AG04450 (cell line): ENCODE measurements around the gene ASB13. TPM values are rescaled to one million over a fixed set of nuclear protein-coding genes. Genes with fewer than 3 reads are reported as not detected.
A peak's percentile ranks its signal among the peaks of the same experiment; 100 is the strongest.

Experiments used
- CTCF ChIA-PET: fragments of 300-600, 350-600 bp; formaldehyde crosslinking; extraction: SDS; loops from one replicate; lab custom pipeline; 2022; ENCODE audit warnings: antibody characterized with exemption, inconsistent platforms; lab: Charles Lee
- POLR2A ChIA-PET: fragments of 350-600 bp; formaldehyde crosslinking; extraction: SDS; loops from one replicate; lab custom pipeline; 2021; ENCODE audit warnings: antibody characterized with exemption, inconsistent platforms; lab: Yijun Ruan, JAX
- DNase-seq: peaks from one replicate; pipeline ENCODE4 v3.0.0-alpha.2; 2011; ENCODE audit warnings: low read depth, low spot score
- H3K27ac ChIP-seq: one replicate; pipeline ENCODE4 v1.5.1; 2012; ENCODE audit warnings: low read depth, low read length, control low read depth
- H3K27me3 ChIP-seq: one replicate; pipeline ENCODE4 v1.6.0; 2012; ENCODE audit warnings: low read length; ENCODE audit not compliant: control insufficient read depth, insufficient read depth
- H3K4me3 ChIP-seq: 2 replicates; pipeline ENCODE4 v1.5.1; 2011; ENCODE audit warnings: mild to moderate bottlenecking, low read depth, low read length, control low read depth
- H3K9me3 ChIP-seq: 2 replicates; pipeline ENCODE4 v1.5.1; 2012; ENCODE audit warnings: low read length; ENCODE audit not compliant: control insufficient read depth, insufficient read depth
- polyA plus RNA-seq: library from polyadenylated mRNA; depleted of rRNA; stranded (reverse); fragments of >200 nt; gene quantifications from 2 replicates; pipeline ENCODE4 v1.2.3, GENCODE V29; 2011
- TF ChIP-seq, protein P1 (sequence below): IDR thresholded peaks from 2 replicates; pipeline ENCODE4 v1.5.1; 2011; ENCODE audit warnings: low read depth, low read length, control low read depth, inconsistent platforms

The ASB13 gene
- polyA plus RNA-seq, 1 experiment, result 4.0 TPM

DNA sequence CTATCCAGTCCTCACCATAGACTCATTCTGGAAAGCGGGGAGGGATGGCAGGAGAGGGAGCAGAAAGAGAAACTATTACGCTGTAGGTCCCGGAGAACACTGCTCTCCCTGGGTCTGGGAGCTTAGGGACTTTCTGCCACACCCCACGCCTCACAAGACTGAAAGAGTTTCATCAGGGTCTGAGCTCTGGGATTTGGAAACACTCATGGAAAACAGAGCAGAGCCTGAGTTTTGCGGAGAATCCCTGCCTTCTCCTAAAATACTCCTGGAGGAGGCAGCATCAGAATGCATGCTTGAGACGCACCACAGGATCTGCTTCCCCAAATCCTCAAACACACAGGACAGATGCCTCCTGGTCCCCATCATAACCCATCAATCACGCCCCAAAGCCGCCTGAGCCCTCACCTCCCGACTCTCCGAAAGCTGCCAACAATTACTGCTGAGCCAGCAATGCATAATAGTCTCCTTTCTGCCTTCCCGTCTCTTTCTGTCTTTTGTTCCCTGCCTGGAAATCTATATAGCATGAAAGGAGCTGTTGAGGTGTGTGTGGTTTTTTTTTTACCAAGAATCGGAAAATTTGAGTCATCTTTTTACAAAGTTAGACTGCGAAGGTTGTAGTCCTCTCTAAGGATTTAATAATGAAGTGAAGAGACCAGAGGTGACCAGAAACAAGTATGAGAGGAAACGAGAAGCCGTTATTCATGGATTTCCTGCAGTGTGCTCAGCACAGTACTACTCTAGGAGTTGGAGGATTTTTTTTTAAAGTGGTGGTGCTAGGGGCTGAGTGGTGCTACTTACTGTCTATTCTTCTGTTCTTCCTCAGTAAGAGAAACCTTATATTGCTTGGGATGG lies 37.7 kb downstream of the ASB13 start:
- Histone ChIP-seq H3K27me3 (no peaks in the 10 kb centered on the region), H3K9me3 (no peaks in the 10 kb centered on the region), H3K4me3 (peak overlapping the region; percentile 13), H3K27ac (peak overlapping the region; percentile 52)
- TF ChIP-seq, protein P1, sequence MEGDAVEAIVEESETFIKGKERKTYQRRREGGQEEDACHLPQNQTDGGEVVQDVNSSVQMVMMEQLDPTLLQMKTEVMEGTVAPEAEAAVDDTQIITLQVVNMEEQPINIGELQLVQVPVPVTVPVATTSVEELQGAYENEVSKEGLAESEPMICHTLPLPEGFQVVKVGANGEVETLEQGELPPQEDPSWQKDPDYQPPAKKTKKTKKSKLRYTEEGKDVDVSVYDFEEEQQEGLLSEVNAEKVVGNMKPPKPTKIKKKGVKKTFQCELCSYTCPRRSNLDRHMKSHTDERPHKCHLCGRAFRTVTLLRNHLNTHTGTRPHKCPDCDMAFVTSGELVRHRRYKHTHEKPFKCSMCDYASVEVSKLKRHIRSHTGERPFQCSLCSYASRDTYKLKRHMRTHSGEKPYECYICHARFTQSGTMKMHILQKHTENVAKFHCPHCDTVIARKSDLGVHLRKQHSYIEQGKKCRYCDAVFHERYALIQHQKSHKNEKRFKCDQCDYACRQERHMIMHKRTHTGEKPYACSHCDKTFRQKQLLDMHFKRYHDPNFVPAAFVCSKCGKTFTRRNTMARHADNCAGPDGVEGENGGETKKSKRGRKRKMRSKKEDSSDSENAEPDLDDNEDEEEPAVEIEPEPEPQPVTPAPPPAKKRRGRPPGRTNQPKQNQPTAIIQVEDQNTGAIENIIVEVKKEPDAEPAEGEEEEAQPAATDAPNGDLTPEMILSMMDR, result no peak
- CTCF ChIA-PET, result interaction anchor here (0.6 to 2.9 kb wide), 17 partner anchors 12 to 260 kb away, joined by 3 to 11 read pairs (median 5); no protein-coding TSS in a partner anchor
- POLR2A ChIA-PET, result interaction anchor here (0.6 to 1.5 kb wide), 5 partner anchors 82 to 184 kb away, joined by 3 to 6 read pairs (median 4); no protein-coding TSS in a partner anchor
- DNase-seq, result no peak

DNA sequence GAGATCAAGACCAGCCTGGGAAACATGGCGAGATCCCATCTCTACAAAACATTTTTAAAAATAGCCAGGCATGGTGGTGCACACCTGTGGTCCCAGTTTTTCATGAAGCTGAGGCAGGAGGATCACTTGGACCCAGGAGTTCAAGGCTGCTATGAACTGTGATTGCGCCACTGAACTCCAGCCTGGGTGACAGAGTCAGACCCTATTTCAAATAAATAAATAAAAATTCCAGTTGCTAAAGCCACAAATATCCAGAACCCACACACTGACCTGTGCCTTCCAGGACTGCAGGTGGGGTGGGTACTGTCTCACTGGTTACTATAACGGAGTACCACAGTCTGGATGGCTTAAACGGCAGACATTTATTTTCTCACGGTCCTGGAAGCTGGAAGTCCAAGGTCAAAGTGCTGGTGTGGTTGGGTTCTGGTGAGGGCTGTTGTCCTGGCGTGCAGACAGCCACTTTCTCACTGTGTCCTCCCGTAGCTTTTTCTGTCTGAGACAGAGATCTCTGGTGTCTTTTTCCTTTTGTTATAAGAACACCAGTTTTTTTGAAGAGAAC lies 38.8 kb downstream of the ASB13 start:
- DNase-seq, result no peak
- POLR2A ChIA-PET, result interaction anchor here (1.5 kb wide), 1 partner anchor 181 kb away, joined by 6 read pairs; no protein-coding TSS in a partner anchor
- Histone ChIP-seq H3K27me3 (no peaks in the 10 kb centered on the region), H3K27ac (no peak overlapping the region), H3K4me3 (no peak overlapping the region), H3K9me3 (no peaks in the 10 kb centered on the region)
- TF ChIP-seq, protein P1, result no peak
- CTCF ChIA-PET, result interaction anchor here (0.6 kb wide), 1 partner anchor 193 kb away, joined by 3 read pairs; no protein-coding TSS in a partner anchor

GRCh38 chr10:5625992-5626777 lies 40.2 kb downstream of the ASB13 start:
- DNase-seq, result no peak
- H3K4me3 ChIP-seq, result no peak overlapping the region
- H3K27ac ChIP-seq, result no peak overlapping the region
- TF ChIP-seq, protein P1, result no peak
- H3K27me3 ChIP-seq, result no peaks in the 10 kb centered on the region
- ChIA-PET POLR2A (interaction anchor here (0.6 kb wide), 1 partner anchor 778 kb away, joined by 3 read pairs; no protein-coding TSS in a partner anchor), CTCF (interaction anchor here (0.6 to 7.2 kb wide), 4 partner anchors 183 to 811 kb away, joined by 3 to 309 read pairs (median 34); no protein-coding TSS in a partner anchor)
- no peaks in the 10 kb centered on the region for H3K9me3 ChIP-seq

- POLR2A ChIA-PET, result no interaction called here
- Histone ChIP-seq H3K27ac (no peak overlapping the region), H3K4me3 (no peak overlapping the region), H3K27me3 (no peaks in the 10 kb centered on the region), H3K9me3 (no peaks in the 10 kb centered on the region; the same call in 1 of the 2 replicates)
- DNase-seq, result no peak
- CTCF ChIA-PET, result interaction anchor here (1.1 to 7.2 kb wide), 4 partner anchors 9 to 775 kb away, joined by 3 to 309 read pairs (median 34); no protein-coding TSS in a partner anchor
- TF ChIP-seq, protein P1, result no peak
These were observed 41.7 kb downstream of the ASB13 start for GRCh38 chr10:5624701-5625100.
